Transverse colon (tissue), 3 donors: ENCODE results near the gene SPESP1.

Experiments
- CTCF ChIP-seq, 5 experiments: fragments of 200-600 bp in 3 of 5; fragments of 450-650 bp in 2 of 5; sonication (generic) in 3 of 5; IDR thresholded peaks; 1 replicate in 2 of 5; 2 replicates in 3 of 5; pipeline ENCODE4 v1.5.1; 2016 to 2017; ENCODE audit warnings: antibody characterized with exemption in 5 of 5, inconsistent platforms in 3 of 5, mild to moderate bottlenecking in 2 of 5, moderate library complexity in 1 of 5
- EP300 ChIP-seq: sonication (generic); formaldehyde crosslinking; IDR thresholded peaks from one replicate; pipeline ENCODE4 v1.6.1; 2017; ENCODE audit warnings: antibody characterized with exemption, low read depth
- POLR2A ChIP-seq: fragments of 450-650 bp; IDR thresholded peaks from one replicate; pipeline ENCODE4 v1.6.1; 2016; ENCODE audit warnings: antibody characterized with exemption, mild to moderate bottlenecking, moderate library complexity

DNA sequence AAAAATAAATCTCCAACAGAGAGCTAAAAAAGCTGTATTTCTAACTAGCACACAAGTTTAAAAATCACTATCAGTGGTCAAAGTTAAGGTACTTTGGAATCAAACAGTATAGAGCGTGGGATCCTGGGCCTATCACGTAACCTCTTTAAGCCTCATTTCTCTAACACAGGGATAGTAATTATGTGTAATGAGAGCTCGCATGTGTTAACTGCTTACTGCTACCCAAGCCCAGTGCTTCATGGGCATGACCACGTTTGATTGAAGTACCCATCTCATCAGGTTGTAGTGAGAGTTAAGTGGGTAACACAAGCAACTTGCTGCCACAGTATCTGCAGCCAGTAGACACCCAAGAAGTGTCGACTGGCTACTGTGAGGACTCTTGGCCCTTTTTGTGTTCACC, 56.0 kb downstream of the SPESP1 start:
- TF ChIP-seq POLR2A (no peak), CTCF (IDR thresholded peaks at IDR 0.05) (no peak), EP300 (no peak)
